Suprapubic skin (tissue), 4 donors: Measurements from ENCODE around the gene ATXN7L1. TPM values are rescaled to one million over a fixed set of nuclear protein-coding genes. Genes with fewer than 3 reads are reported as not detected.

Experiments
- DNase-seq, 2 donors: peaks; one replicate each; pipeline ENCODE4 v3.0.0-alpha.2; 2019; ENCODE audit warnings: low spot score in 2 of 2
- H3K27ac ChIP-seq: fragments of 200-600 bp; sonication (generic); one replicate; pipeline ENCODE4 v1.5.1; 2019
- H3K27me3 ChIP-seq: fragments of 200-600 bp; sonication (generic); one replicate; pipeline ENCODE4 v1.5.1; 2019
- H3K36me3 ChIP-seq: fragments of 200-600 bp; sonication (generic); one replicate; pipeline ENCODE4 v1.5.1; 2019
- H3K4me1 ChIP-seq: fragments of 200-600 bp; sonication (generic); one replicate; pipeline ENCODE4 v1.5.1; 2019
- H3K4me3 ChIP-seq: fragments of 200-600 bp; sonication (generic); one replicate; pipeline ENCODE4 v1.5.1; 2019; ENCODE audit warnings: mild to moderate bottlenecking
- H3K9me3 ChIP-seq: fragments of 200-600 bp; sonication (generic); one replicate; pipeline ENCODE4 v1.5.1; 2019
- EP300 ChIP-seq: sonication (generic); formaldehyde crosslinking; IDR thresholded peaks from one replicate; pipeline ENCODE4 v1.6.1; 2017; ENCODE audit warnings: antibody characterized with exemption
- POLR2A ChIP-seq, 2 donors: fragments of 450-650 bp; IDR thresholded peaks; one replicate each; pipeline ENCODE4 v1.6.1; 2017; ENCODE audit warnings: antibody characterized with exemption in 2 of 2, mild to moderate bottlenecking in 2 of 2, moderate library complexity in 2 of 2
- POLR2AphosphoS5 ChIP-seq, 3 donors: sonication (generic); formaldehyde crosslinking; IDR thresholded peaks; one replicate each; pipeline ENCODE4 v1.6.1; 2017; ENCODE audit warnings: antibody characterized with exemption in 3 of 3
- WGBS: methylation state at CpG from one replicate; pipeline ENCODE4 v1.1.5; 2018; 5-methylcytosine and 5-hydroxymethylcytosine counted together
- total RNA-seq, 4 donors: library from RNA; depleted of rRNA; stranded (reverse); fragments of >200 nt; gene quantifications; one replicate each; pipeline ENCODE4 v1.1.0, GENCODE V29; 2016
- TF ChIP-seq, protein P1 (sequence below), 2 donors: fragments of 200-600 bp in 1 of 2; fragments of 450-650 bp in 1 of 2; sonication (generic) in 1 of 2; IDR thresholded peaks; one replicate each; pipeline ENCODE4 v1.5.1; 2016 to 2019; ENCODE audit warnings: antibody characterized with exemption in 2 of 2, mild to moderate bottlenecking in 1 of 2, moderate library complexity in 1 of 2

The ATXN7L1 gene
- total RNA-seq, 4 donors from 2014 or later, result 14.8 to 35.6 (median 17.3) TPM

DNA sequence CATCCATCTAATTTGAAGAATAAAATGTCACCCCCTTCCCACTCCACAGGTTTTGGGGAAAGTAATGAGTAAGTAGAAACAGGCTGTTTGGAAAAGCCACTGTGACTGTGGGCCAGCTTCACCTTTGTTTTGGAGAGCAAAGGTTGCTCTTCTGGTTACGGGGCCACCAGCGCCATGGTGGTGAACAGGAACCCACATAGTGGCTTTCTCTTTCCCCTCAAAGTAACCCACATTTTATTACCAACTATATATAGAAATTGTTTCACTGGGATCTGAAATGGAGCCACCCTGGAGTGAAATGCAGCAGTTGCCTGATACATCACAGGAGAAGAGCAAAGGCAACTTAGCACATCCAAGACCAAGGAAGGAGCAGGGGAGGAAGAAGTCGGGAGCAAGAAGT lies 182.8 kb downstream of the ATXN7L1 start:
- Histone ChIP-seq H3K9me3 (no peaks in the 10 kb centered on the region), H3K4me1 (peaks cover 25% of the 10 kb centered on the region), H3K27ac (no peak overlapping the region), H3K4me3 (no peak overlapping the region), H3K36me3 (no peaks in the 10 kb centered on the region), H3K27me3 (no peaks in the 10 kb centered on the region)
- no peak for DNase-seq
- TF ChIP-seq EP300 (no peak), POLR2A (IDR thresholded peaks at IDR 0.05) (no peak), POLR2AphosphoS5 (IDR thresholded peaks at IDR 0.05) (no peak)
- TF ChIP-seq, protein P1, sequence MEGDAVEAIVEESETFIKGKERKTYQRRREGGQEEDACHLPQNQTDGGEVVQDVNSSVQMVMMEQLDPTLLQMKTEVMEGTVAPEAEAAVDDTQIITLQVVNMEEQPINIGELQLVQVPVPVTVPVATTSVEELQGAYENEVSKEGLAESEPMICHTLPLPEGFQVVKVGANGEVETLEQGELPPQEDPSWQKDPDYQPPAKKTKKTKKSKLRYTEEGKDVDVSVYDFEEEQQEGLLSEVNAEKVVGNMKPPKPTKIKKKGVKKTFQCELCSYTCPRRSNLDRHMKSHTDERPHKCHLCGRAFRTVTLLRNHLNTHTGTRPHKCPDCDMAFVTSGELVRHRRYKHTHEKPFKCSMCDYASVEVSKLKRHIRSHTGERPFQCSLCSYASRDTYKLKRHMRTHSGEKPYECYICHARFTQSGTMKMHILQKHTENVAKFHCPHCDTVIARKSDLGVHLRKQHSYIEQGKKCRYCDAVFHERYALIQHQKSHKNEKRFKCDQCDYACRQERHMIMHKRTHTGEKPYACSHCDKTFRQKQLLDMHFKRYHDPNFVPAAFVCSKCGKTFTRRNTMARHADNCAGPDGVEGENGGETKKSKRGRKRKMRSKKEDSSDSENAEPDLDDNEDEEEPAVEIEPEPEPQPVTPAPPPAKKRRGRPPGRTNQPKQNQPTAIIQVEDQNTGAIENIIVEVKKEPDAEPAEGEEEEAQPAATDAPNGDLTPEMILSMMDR (IDR thresholded peaks at IDR 0.05), result no peak
- WGBS, result 87% methylated on average over 3 of the region's 3 CpGs

DNA sequence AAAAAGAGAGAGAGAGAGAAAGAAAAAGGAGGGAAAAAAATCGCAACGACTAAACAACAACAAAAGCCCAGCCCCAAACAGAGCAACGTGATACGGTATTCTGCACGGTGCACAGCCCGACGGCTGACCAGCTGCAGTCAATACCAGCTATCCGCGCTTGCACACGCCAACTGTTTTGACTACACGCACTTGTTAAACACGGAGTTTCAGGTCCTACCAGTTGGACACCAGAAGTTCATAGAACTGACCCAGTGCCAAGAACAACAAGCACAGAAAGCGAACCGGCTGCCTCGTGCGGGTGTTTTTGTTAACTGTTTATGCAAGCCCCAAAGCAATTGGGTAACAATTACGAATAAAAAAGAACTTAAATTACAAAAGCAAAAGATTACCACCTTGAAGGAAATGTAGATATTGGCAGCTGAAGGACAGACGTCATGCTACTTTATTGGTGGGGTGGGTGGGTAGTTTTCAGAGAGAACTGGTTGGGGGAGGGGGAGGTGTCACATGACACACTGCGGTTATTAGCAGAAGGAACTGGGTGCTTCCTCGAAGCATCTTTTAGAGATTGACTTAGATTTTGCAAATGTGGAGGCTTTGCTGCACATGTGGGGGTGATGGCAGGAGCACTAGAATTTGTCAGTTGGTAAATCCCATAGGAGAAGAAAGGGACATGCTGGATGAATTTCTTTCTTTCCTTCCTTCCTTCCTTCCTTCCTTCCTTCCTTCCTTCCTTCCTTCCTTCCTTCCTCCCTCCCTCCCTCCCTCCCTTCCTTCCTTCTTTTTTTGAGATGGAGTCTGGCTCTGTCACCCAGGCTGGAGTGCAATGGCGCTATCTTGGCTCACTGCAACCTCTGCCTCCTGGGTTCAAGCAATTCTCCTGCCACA lies 184.5 kb downstream of the ATXN7L1 start:
- peak overlapping the region; percentile 75 for H3K27ac ChIP-seq
- no peaks in the 10 kb centered on the region for H3K9me3 ChIP-seq
- peaks cover 25% of the 10 kb centered on the region for H3K4me1 ChIP-seq
- 4% methylated on average over 21 of the region's 21 CpGs for WGBS
- no peaks in the 10 kb centered on the region for H3K36me3 ChIP-seq
- TF ChIP-seq POLR2AphosphoS5 (IDR thresholded peaks at IDR 0.05), result peak in 2 of 3 donors; percentile 57 to 84
- no peak for TF ChIP-seq EP300
- peak overlapping the region; percentile 49 for H3K4me3 ChIP-seq
- DNase-seq, result peak; percentile 74 to 81
- no peaks in the 10 kb centered on the region for H3K27me3 ChIP-seq

- Histone ChIP-seq H3K36me3 (no peaks in the 10 kb centered on the region), H3K4me1 (peaks cover 25% of the 10 kb centered on the region), H3K27me3 (no peaks in the 10 kb centered on the region), H3K9me3 (no peaks in the 10 kb centered on the region), H3K4me3 (peak overlapping the region; percentile 49), H3K27ac (peak overlapping the region; percentile 75)
- no peak for DNase-seq
- 15% methylated on average over 18 of the region's 18 CpGs for WGBS
- TF ChIP-seq EP300 (no peak), POLR2A (IDR thresholded peaks at IDR 0.05) (no peak), POLR2AphosphoS5 (IDR thresholded peaks at IDR 0.05) (no peak)
- TF ChIP-seq, protein P1 (IDR thresholded peaks at IDR 0.05), result no peak
Observed at GRCh38 chr7:105691082-105691679, 185.2 kb downstream of the ATXN7L1 start.

- TF ChIP-seq POLR2A (IDR thresholded peaks at IDR 0.05) (no peak), EP300 (no peak), POLR2AphosphoS5 (IDR thresholded peaks at IDR 0.05) (no peak)
- TF ChIP-seq, protein P1 (IDR thresholded peaks at IDR 0.05), result no peak
- DNase-seq, result no peak
- no peaks in the 10 kb centered on the region for H3K36me3 ChIP-seq
- 88% methylated on average over 17 of the region's 17 CpGs for WGBS
- H3K4me1 ChIP-seq, result peaks cover 25% of the 10 kb centered on the region
- H3K4me3 ChIP-seq, result peak overlapping the region; percentile 49
- no peaks in the 10 kb centered on the region for H3K27me3 ChIP-seq
- H3K9me3 ChIP-seq, result no peaks in the 10 kb centered on the region
- peak overlapping the region; percentile 75 for H3K27ac ChIP-seq
Observed at GRCh38 chr7:105690325-105690945, 186.0 kb downstream of the ATXN7L1 start.

DNA sequence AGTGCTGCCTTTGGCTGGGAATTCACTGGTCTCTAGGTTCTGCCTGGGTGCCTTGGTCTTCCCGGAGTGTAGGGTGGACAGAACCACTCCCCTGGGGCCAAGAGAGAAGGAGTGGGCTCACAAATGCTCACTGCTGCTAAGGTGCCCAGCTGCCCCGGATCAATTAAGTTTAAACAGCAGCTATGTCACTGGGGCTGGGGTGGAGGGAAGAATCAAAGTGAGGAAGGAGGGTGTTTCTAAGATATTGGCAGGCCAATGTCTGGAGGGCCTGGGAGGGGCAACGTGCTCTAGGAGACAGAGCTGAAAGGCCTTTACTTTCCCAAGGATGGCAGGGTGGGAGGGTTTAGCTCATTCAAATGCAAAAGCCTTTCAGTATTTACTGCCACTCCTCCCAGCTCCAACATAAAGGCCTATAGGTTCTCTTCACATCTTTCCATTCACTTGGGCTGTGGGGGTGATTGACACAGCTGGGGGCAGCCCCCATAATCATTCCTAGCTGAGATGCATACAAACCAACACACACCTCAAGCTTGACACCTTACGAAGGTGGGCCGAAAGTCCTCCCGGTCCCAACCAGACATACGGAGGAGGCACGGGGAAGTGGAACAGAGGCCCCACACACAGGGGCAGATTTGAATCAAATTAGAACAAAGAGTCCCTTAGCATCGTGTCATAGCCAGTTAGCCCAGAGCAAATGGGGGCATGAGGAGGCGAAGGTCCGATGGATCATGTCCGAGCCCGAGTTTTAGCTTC lies 187.2 kb downstream of the ATXN7L1 start:
- Histone ChIP-seq H3K9me3 (no peaks in the 10 kb centered on the region), H3K27me3 (no peaks in the 10 kb centered on the region), H3K27ac (no peak overlapping the region), H3K4me1 (peaks cover 25% of the 10 kb centered on the region), H3K4me3 (no peak overlapping the region), H3K36me3 (no peaks in the 10 kb centered on the region)
- no peak for TF ChIP-seq POLR2A (IDR thresholded peaks at IDR 0.05)
- no peak for DNase-seq
- 70% methylated on average over 13 of the region's 13 CpGs for WGBS
